GM20000 (cell line): ENCODE results near the gene OR4F6.

Source experiments
- DNase-seq: peaks from one replicate; pipeline ENCODE4 v3.0.0; 2012; ENCODE audit warnings: low spot score
- CTCF ChIP-seq: IDR thresholded peaks from 2 replicates; pipeline ENCODE4 v1.5.1; 2012; ENCODE audit warnings: mild to moderate bottlenecking, control low read depth; ENCODE audit errors: extremely low read depth, missing control alignments

Gene OR4F6

GRCh38 chr15:101803676-101804075 lies 367 bp downstream of the OR4F6 start:
- no peak for DNase-seq
- no peak for TF ChIP-seq CTCF

- no peak for TF ChIP-seq CTCF
- DNase-seq, result no peak
Observed at GRCh38 chr15:101804375-101804774, 1.1 kb downstream of the OR4F6 start.

- DNase-seq, result no peak
- no peak for TF ChIP-seq CTCF
Observed at GRCh38 chr15:101804941-101805340, 1.6 kb downstream of the OR4F6 start.

GRCh38 chr15:101805605-101806345 lies 2.5 kb downstream of the OR4F6 start:
- DNase-seq, result no peak

GRCh38 chr15:101807345-101807945 lies 4.1 kb downstream of the OR4F6 start:
- TF ChIP-seq CTCF, result no peak
- DNase-seq, result no peak

More at GRCh38 chr15:101805605-101806345, 2.5 kb downstream of the OR4F6 start:
- no peak for TF ChIP-seq CTCF

GRCh38 chr15:101808201-101808600 lies 4.9 kb downstream of the OR4F6 start:
- DNase-seq, result no peak
- TF ChIP-seq CTCF, result no peak

- no peak for TF ChIP-seq CTCF
- DNase-seq, result no peak
Observed at GRCh38 chr15:101810456-101810855, 7.1 kb downstream of the OR4F6 start.
